Measurements from ENCODE around the gene RPS28. TPM values are rescaled to one million over a fixed set of nuclear protein-coding genes. Genes with fewer than 3 reads are reported as not detected.

Gene RPS28
- total and polyA plus RNA-seq, 2 donors from 2014 or later: 1,258 to 1,887 TPM

GRCh38 chr19:8332976-8333766 lies 11.9 kb downstream of the RPS28 start:
- H3K27ac ChIP-seq (ENCODE audit: low read depth in 2 of 2, low read length in 2 of 2): no peak overlapping the region

GRCh38 chr19:8333767-8334457 lies 12.6 kb downstream of the RPS28 start:
- no peak overlapping the region for H3K9ac ChIP-seq (ENCODE audit: low read length in 3 of 3)
- DNase-seq: no peak
- no peak for TF ChIP-seq CTCF (IDR thresholded peaks at IDR 0.05; ENCODE audit: borderline replicate concordance, extremely low read depth, insufficient read depth)
- FAIRE-seq: no peak
- peaks cover 14% of the 10 kb centered on the region for H3K27me3 ChIP-seq (ENCODE audit: control insufficient read depth, insufficient read depth, low read length)
- no peak overlapping the region for H3K27ac ChIP-seq (ENCODE audit: low read depth in 2 of 2, low read length in 2 of 2)
- no peak overlapping the region for H3K4me3 ChIP-seq (ENCODE audit: low read length in 3 of 3)
- no peaks in the 10 kb centered on the region for H3K36me3 ChIP-seq (ENCODE audit: control insufficient read depth in 2 of 3, insufficient read depth in 3 of 3, low read length in 3 of 3)
- intact Hi-C loops (cut with DNase I): no loop called here
- H3K4me1 ChIP-seq (ENCODE audit: control insufficient read depth in 2 of 3, insufficient read depth in 2 of 3, low read depth in 1 of 3, low read length in 3 of 3): peaks cover 0 to 11% (median 0%) of the 10 kb centered on the region in 3 donors
- no peaks in the 10 kb centered on the region for H3K9me3 ChIP-seq (ENCODE audit: control insufficient read depth in 2 of 3, insufficient read depth in 1 of 3, low read length in 3 of 3)

More at GRCh38 chr19:8332976-8333766, 11.9 kb downstream of the RPS28 start:
- Histone ChIP-seq H3K9me3 (ENCODE audit: control insufficient read depth in 2 of 3, insufficient read depth in 1 of 3, low read length in 3 of 3) (no peaks in the 10 kb centered on the region), H3K4me3 (ENCODE audit: low read length in 3 of 3) (no peak overlapping the region), H3K9ac (ENCODE audit: low read length in 3 of 3) (no peak overlapping the region), H3K27me3 (ENCODE audit: control insufficient read depth, insufficient read depth, low read length) (peaks cover 13% of the 10 kb centered on the region), H3K4me1 (ENCODE audit: control insufficient read depth in 2 of 3, insufficient read depth in 2 of 3, low read depth in 1 of 3, low read length in 3 of 3) (peaks cover 0 to 11% (median 0%) of the 10 kb centered on the region in 3 donors), H3K36me3 (ENCODE audit: control insufficient read depth in 2 of 3, insufficient read depth in 3 of 3, low read length in 3 of 3) (no peaks in the 10 kb centered on the region)
- DNase-seq (peak in 1 of 5 donors; percentile 60), FAIRE-seq (no peak)
- no peak for TF ChIP-seq CTCF (IDR thresholded peaks at IDR 0.05; ENCODE audit: borderline replicate concordance, extremely low read depth, insufficient read depth)
- intact Hi-C loops (cut with DNase I): no loop called here

- DNase-seq (peak in 4 of 5 donors; percentile 76 to 86 (median 82)), FAIRE-seq (no peak)
- H3K36me3 ChIP-seq (ENCODE audit: control insufficient read depth in 2 of 3, insufficient read depth in 3 of 3, low read length in 3 of 3): no peaks in the 10 kb centered on the region
- no peak for TF ChIP-seq CTCF (IDR thresholded peaks at IDR 0.05; ENCODE audit: borderline replicate concordance, extremely low read depth, insufficient read depth)
- H3K4me3 ChIP-seq (ENCODE audit: low read length in 3 of 3): no peak overlapping the region
- no peak overlapping the region for H3K27ac ChIP-seq (ENCODE audit: low read depth in 2 of 2, low read length in 2 of 2)
- intact Hi-C loops (cut with DNase I): no loop called here
- H3K9ac ChIP-seq (ENCODE audit: low read length in 3 of 3): no peak overlapping the region
- no peaks in the 10 kb centered on the region for H3K9me3 ChIP-seq (ENCODE audit: control insufficient read depth in 2 of 3, insufficient read depth in 1 of 3, low read length in 3 of 3)
- peaks cover 15% of the 10 kb centered on the region for H3K27me3 ChIP-seq (ENCODE audit: control insufficient read depth, insufficient read depth, low read length)
- peaks cover 0 to 11% (median 0%) of the 10 kb centered on the region in 3 donors for H3K4me1 ChIP-seq (ENCODE audit: control insufficient read depth in 2 of 3, insufficient read depth in 2 of 3, low read depth in 1 of 3, low read length in 3 of 3)
Measured at GRCh38 chr19:8334458-8335342, 13.4 kb downstream of the RPS28 start.

All from kidney (tissue), 14 donors.